ENCODE data around the gene DBNL.
"Not testable (repeated sequence)": the region's sequence is repeated elsewhere in the genome, so short reads cannot be mapped to it uniquely, and the experiment has no call there.

GRCh38 chr7:44032031-44032430 is 12.5 kb upstream of the DBNL start:
- TF ChIP-seq, protein P1, sequence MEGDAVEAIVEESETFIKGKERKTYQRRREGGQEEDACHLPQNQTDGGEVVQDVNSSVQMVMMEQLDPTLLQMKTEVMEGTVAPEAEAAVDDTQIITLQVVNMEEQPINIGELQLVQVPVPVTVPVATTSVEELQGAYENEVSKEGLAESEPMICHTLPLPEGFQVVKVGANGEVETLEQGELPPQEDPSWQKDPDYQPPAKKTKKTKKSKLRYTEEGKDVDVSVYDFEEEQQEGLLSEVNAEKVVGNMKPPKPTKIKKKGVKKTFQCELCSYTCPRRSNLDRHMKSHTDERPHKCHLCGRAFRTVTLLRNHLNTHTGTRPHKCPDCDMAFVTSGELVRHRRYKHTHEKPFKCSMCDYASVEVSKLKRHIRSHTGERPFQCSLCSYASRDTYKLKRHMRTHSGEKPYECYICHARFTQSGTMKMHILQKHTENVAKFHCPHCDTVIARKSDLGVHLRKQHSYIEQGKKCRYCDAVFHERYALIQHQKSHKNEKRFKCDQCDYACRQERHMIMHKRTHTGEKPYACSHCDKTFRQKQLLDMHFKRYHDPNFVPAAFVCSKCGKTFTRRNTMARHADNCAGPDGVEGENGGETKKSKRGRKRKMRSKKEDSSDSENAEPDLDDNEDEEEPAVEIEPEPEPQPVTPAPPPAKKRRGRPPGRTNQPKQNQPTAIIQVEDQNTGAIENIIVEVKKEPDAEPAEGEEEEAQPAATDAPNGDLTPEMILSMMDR (IDR thresholded peaks at IDR 0.05; ENCODE audit: insufficient read depth, low read length, poor library complexity, severe bottlenecking), result not testable (repeated sequence)
- not testable (repeated sequence) for TF ChIP-seq EZH2phosphoT487 (conservative IDR thresholded peaks at IDR 0.05; ENCODE audit: low read length)

Data from SU-DHL-6 (cell line).